ENCODE data around the gene PSRC1. TPM values are rescaled to one million over a fixed set of nuclear protein-coding genes. Genes with fewer than 3 reads are reported as not detected.

PSRC1 gene
- total RNA-seq, 1 donor from 2014 or later: 100 TPM

DNA sequence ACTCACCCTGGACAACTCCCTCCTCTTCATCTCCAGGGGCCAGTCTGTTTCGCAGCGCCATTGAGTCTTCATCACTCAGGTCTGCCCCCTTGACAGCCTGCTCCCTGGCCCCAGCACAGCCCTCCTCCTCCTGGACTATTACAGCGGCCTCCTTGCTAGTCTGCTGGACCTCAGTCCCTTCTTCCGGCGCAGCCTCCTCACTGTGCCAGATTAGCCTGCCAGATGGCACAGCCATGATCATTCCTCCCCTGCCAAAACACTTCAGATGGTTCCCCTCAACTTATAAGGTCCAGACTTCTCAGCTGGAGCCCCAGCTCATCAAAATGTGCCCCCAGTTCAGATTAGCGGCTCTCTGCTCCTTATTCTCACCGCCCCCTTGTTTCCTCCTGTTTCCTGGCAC, 40.6 kb downstream of the PSRC1 start:
- H3K27ac Mint-ChIP-seq (ENCODE audit: unreplicated experiment): no peak overlapping the region
- peaks cover 5% of the 10 kb centered on the region for H3K36me3 Mint-ChIP-seq (ENCODE audit: low read depth)
- no peak for DNase-seq (ENCODE audit: low read depth, low spot score)
- peak overlapping the region; percentile 56 for H3K4me3 Mint-ChIP-seq
- no peaks in the 10 kb centered on the region for H3K27me3 Mint-ChIP-seq (ENCODE audit: low read depth)
- H3K4me1 Mint-ChIP-seq: peaks cover 50% of the 10 kb centered on the region
- TF ChIP-seq, protein P1, sequence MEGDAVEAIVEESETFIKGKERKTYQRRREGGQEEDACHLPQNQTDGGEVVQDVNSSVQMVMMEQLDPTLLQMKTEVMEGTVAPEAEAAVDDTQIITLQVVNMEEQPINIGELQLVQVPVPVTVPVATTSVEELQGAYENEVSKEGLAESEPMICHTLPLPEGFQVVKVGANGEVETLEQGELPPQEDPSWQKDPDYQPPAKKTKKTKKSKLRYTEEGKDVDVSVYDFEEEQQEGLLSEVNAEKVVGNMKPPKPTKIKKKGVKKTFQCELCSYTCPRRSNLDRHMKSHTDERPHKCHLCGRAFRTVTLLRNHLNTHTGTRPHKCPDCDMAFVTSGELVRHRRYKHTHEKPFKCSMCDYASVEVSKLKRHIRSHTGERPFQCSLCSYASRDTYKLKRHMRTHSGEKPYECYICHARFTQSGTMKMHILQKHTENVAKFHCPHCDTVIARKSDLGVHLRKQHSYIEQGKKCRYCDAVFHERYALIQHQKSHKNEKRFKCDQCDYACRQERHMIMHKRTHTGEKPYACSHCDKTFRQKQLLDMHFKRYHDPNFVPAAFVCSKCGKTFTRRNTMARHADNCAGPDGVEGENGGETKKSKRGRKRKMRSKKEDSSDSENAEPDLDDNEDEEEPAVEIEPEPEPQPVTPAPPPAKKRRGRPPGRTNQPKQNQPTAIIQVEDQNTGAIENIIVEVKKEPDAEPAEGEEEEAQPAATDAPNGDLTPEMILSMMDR (conservative IDR thresholded peaks at IDR 0.05): no peak
- no peaks in the 10 kb centered on the region for H3K9me3 Mint-ChIP-seq

DNA sequence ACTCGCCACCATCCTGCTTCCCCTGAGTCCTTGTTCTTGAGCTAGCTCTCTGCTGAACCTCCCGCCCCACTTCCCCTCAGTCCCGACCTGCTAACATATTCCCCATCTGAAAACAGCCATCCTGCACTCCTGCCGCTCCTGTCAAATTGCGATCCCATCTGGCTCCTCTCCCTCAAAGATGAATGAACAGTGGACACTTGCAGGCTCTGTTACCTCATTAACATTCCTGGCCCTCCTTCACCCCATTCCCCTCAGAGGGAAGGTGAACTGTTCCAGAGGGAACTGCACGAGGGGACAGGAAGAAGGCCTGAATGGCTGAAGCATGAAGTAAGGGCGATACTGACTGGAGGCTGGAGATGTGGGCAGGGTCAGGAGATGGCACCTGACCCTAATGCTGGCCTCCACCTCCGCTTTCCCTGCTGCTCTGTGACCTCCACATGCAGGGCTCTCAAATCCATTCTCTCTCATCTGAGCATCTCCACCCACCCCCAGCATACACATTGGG, 41.1 kb downstream of the PSRC1 start:
- Mint-ChIP-seq H3K4me3 (peak overlapping the region; percentile 56), H3K4me1 (peaks cover 55% of the 10 kb centered on the region), H3K27me3 (ENCODE audit: low read depth) (no peaks in the 10 kb centered on the region), H3K27ac (ENCODE audit: unreplicated experiment) (peak overlapping the region; percentile 60), H3K9me3 (no peaks in the 10 kb centered on the region), H3K36me3 (ENCODE audit: low read depth) (peaks cover 10% of the 10 kb centered on the region)
- TF ChIP-seq, protein P1 (conservative IDR thresholded peaks at IDR 0.05): no peak
- no peak for DNase-seq (ENCODE audit: low read depth, low spot score)

DNA sequence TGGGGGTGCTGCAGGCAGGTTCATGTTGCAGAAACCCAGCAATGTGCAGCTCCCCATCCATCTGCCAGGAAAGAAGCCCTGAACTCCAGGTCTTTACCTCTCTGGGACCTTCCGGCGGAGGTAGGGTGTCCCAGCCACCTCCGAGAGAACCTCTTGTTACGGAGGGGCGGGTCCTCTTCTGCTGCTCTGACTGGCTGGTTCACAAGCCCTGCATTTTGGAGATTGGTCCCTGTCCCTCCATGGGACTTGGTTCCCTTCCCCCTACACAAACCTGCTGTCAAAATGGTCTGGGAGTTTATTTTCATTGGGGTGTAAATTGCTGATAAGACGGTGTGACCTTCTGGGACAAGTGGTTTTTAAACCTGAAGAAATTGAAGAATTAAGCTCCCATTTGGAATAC, 41.6 kb downstream of the PSRC1 start:
- Mint-ChIP-seq H3K4me3 (peak overlapping the region; percentile 7), H3K9me3 (no peaks in the 10 kb centered on the region), H3K36me3 (ENCODE audit: low read depth) (peaks cover 10% of the 10 kb centered on the region), H3K27ac (ENCODE audit: unreplicated experiment) (no peak overlapping the region), H3K4me1 (peaks cover 50% of the 10 kb centered on the region), H3K27me3 (ENCODE audit: low read depth) (no peaks in the 10 kb centered on the region)
- DNase-seq (ENCODE audit: low read depth, low spot score): no peak
- TF ChIP-seq, protein P1 (conservative IDR thresholded peaks at IDR 0.05): no peak

DNA sequence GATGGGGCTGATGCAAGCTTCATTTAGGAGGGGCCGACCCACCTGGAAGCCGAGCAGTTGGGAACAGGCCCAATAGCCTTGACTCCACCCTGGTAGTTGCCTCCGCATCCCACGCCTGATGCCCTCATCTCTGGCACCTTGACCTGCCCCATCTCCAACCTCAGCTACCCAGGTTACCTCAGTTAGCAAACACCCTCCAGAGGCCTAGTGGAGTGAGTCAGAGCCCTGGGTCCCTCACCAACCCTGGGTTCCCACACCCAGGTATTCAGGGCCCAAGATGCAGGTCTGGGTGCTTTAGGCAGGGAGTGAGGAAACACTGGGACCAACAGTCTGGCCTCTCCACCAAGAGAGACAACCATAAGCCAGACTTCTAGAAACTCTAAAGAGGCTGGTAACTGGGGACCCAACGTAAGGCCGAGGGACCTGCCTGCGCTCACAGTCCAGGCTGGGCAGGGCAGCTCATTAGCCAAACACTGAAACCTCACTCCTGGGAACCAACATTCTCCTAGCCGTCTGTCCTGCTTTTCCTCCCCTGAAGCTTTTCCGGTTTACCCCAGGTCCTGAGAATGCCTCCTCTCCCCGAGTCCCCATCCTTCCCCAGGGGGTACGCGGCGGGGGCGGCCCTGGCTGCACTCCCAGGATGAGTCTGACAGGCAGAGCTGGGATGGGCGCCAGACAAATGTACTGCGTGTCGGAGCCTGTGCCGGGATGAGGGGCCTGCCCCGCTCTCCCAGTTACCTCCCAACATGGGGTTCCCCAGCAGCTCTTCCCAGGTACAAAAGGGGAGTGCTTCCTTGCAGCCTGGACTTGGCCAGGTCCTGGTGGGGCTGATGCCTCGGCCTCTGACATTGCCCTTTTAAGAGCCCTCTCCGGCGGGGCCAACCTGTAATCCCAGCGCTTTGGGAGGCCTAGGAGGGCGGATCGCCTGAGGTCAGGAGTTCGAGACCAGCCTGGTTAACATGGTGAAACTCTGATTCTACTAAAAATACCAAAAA, 42.5 kb downstream of the PSRC1 start:
- no peaks in the 10 kb centered on the region for H3K9me3 Mint-ChIP-seq
- H3K4me3 Mint-ChIP-seq: no peak overlapping the region
- H3K4me1 Mint-ChIP-seq: peaks cover 49% of the 10 kb centered on the region
- no peak overlapping the region for H3K27ac Mint-ChIP-seq (ENCODE audit: unreplicated experiment)
- H3K27me3 Mint-ChIP-seq (ENCODE audit: low read depth): no peaks in the 10 kb centered on the region
- TF ChIP-seq, protein P1 (conservative IDR thresholded peaks at IDR 0.05): no peak
- no peak for DNase-seq (ENCODE audit: low read depth, low spot score)
- H3K36me3 Mint-ChIP-seq (ENCODE audit: low read depth): peaks cover 17% of the 10 kb centered on the region

DNA sequence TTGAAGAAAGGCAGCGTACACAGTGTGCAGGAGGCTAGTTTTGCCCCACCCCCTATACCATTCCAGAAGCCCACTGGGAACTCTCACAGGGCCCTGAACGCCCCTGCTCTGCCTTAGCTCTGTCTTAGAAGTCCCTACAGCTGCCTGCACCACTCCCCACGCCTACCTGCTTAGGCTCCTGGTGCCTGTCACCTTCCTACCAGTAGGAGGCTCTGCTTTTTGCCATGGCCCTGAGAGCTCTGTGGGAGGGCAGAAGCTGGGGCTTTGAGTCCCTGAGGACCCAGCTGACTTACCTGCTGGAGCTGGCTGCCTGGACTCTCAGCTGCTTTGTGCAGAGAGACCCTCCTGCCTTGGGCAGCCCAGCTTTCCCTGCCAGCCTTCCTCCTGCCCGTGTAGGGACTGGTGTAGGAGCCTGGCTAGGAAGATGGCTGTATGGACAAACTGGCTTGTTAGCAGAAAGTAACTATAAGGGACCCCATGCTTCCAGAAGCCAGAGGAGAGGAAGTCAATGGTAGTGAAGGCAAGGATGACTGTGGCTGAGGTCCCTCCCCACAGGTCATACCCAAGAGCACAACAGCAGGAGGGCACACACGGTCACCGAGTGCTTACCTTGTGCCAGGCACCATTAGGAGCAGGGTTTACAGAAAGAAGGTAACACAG, 43.4 kb downstream of the PSRC1 start:
- DNase-seq (ENCODE audit: low read depth, low spot score): no peak
- Mint-ChIP-seq H3K4me3 (peak overlapping the region; percentile 35), H3K4me1 (peaks cover 49% of the 10 kb centered on the region), H3K27me3 (ENCODE audit: low read depth) (no peaks in the 10 kb centered on the region), H3K27ac (ENCODE audit: unreplicated experiment) (peak overlapping the region; percentile 20), H3K36me3 (ENCODE audit: low read depth) (peaks cover 22% of the 10 kb centered on the region), H3K9me3 (no peaks in the 10 kb centered on the region)
- TF ChIP-seq, protein P1 (conservative IDR thresholded peaks at IDR 0.05): peak; percentile 68

Data from neural crest cell (in vitro differentiated cells).